HCT116 (cell line): ENCODE results near the gene C9orf50. TPM values are rescaled to one million over a fixed set of nuclear protein-coding genes. Genes with fewer than 3 reads are reported as not detected.

ENCODE experiments used
- ATAC-seq: fragments of 200-7000 bp; cut with Tn5 transposase; 2 replicates; pipeline ENCODE4 v1.9.1; 2020; ENCODE audit warnings: mild to moderate bottlenecking, moderate library complexity
- BruUV-seq: library from RNA; stranded (reverse); fragments of 400-500 nt; replicated peaks from 2 replicates; lab custom pipeline; 2021; lab: Mats Ljungman, UMichigan
- CTCF ChIA-PET: fragments of 300-600 bp; sonication (Branson Sonifier 250); formaldehyde crosslinking; loops from one replicate; lab custom pipeline; 2021; ENCODE audit warnings: antibody characterized with exemption; lab: Charles Lee
- POLR2A ChIA-PET: fragments of 300-600, 350-600 bp; sonication (Branson Sonifier 250); formaldehyde crosslinking; loops from one replicate; lab custom pipeline; 2021; ENCODE audit warnings: antibody characterized with exemption; lab: Charles Lee
- RAD21 ChIA-PET, 2 experiments: fragments of 300-600 bp; sonication (Branson Sonifier 250); formaldehyde crosslinking; loops; one replicate each; lab custom pipeline; 2023; ENCODE audit warnings: low total read pairs in 2 of 2; ENCODE audit not compliant: uncharacterized antibody in 2 of 2, unreplicated experiment in 2 of 2, low non-redundant PET in 1 of 2; lab: Charles Lee
- DNase-seq: peaks from one replicate; pipeline ENCODE4 v3.0.0-alpha.2; 2010; ENCODE audit warnings: low read depth, low spot score
- H2AFZ ChIP-seq: fragments of 200-600 bp; shearing (Covaris generic), sonication (generic); 2 replicates; pipeline ENCODE4 v1.6.1; 2017; ENCODE audit warnings: low read depth, mixed run types, mixed read lengths, antibody characterized with exemption, low read length; ENCODE audit not compliant: poor library complexity, severe bottlenecking
- H3K27ac ChIP-seq: 2 replicates; pipeline ENCODE4 v1.5.1; 2012; ENCODE audit warnings: low read depth, low read length
- H3K27me3 ChIP-seq: fragments of 200-600 bp; sonication (generic); 2 replicates; pipeline ENCODE4 v1.6.1; 2016; ENCODE audit warnings: mixed run types, low read length, mixed read lengths; ENCODE audit not compliant: insufficient read depth
- H3K36me3 ChIP-seq, 2 experiments: fragments of 200-500 bp in 1 of 2; fragments of 200-600 bp in 1 of 2; sonication (Bioruptor generic) in 1 of 2; sonication (generic) in 1 of 2; 2 replicates each; pipeline versions ENCODE4 v1.5.1 to v1.6.1; 2014 to 2016; ENCODE audit warnings: low read length in 2 of 2, inconsistent platforms in 1 of 2, mixed read lengths in 1 of 2, mixed run types in 1 of 2; ENCODE audit not compliant: insufficient read depth in 2 of 2, control insufficient read depth in 1 of 2
- H3K4me1 ChIP-seq, 2 experiments: fragments of 200-600 bp in 1 of 2; sonication (generic) in 1 of 2; 2 replicates each; pipeline versions ENCODE4 v1.5.1 to v1.6.1; 2012 to 2017; ENCODE audit warnings: low read length in 2 of 2, inconsistent platforms in 1 of 2, mild to moderate bottlenecking in 1 of 2, mixed read lengths in 1 of 2, mixed run types in 1 of 2, moderate library complexity in 1 of 2; ENCODE audit not compliant: insufficient read depth in 2 of 2, control insufficient read depth in 1 of 2
- H3K4me2 ChIP-seq: fragments of 200-600 bp; sonication (generic); 2 replicates; pipeline ENCODE4 v1.6.1; 2017; ENCODE audit warnings: mixed run types, low read length, mixed read lengths
- H3K4me3 ChIP-seq, 2 experiments: fragments of 200-600 bp in 1 of 2; sonication (generic) in 1 of 2; replicated peaks in 1 of 2; 2 replicates each; pipeline ENCODE4 v1.5.1; 2011 to 2016; ENCODE audit warnings: low read length in 2 of 2, control low read depth in 1 of 2, low read depth in 1 of 2, mild to moderate bottlenecking in 1 of 2, mixed read lengths in 1 of 2, mixed run types in 1 of 2
- H3K79me2 ChIP-seq: fragments of 200-600 bp; sonication (generic); 2 replicates; pipeline ENCODE4 v1.6.1; 2017; ENCODE audit warnings: mild to moderate bottlenecking, mixed run types, low read length, moderate library complexity, mixed read lengths; ENCODE audit not compliant: insufficient read depth
- H3K9ac ChIP-seq: fragments of 200-600 bp; sonication (generic); 2 replicates; pipeline ENCODE4 v1.6.1; 2016; ENCODE audit warnings: low read length, mixed read lengths
- H3K9me2 ChIP-seq: fragments of 200-600 bp; sonication (generic), shearing (Covaris generic); 2 replicates; pipeline ENCODE4 v1.6.1; 2017; ENCODE audit warnings: mixed run types, mild to moderate bottlenecking, moderate library complexity; ENCODE audit not compliant: insufficient read depth
- H3K9me3 ChIP-seq, 2 experiments: fragments of 200-500 bp in 1 of 2; fragments of 200-600 bp in 1 of 2; sonication (Bioruptor generic) in 1 of 2; sonication (generic) in 1 of 2; 2 replicates each; pipeline ENCODE4 v1.6.1; 2014 to 2017; ENCODE audit warnings: low read length in 2 of 2, mixed read lengths in 2 of 2, inconsistent platforms in 1 of 2, low read depth in 1 of 2, mild to moderate bottlenecking in 1 of 2, mixed run types in 1 of 2, moderate library complexity in 1 of 2; ENCODE audit not compliant: control insufficient read depth in 1 of 2, insufficient read depth in 1 of 2
- H4K20me1 ChIP-seq: fragments of 200-600 bp; sonication (generic), shearing (Covaris generic); 2 replicates; pipeline ENCODE4 v1.6.1; 2017; ENCODE audit warnings: mixed run types, mild to moderate bottlenecking, moderate library complexity; ENCODE audit not compliant: insufficient read depth
- CBX3 ChIP-seq: IDR thresholded peaks from 2 replicates; pipeline ENCODE4 v1.6.1; 2012; ENCODE audit warnings: low read depth
- CEBPB ChIP-seq: IDR thresholded peaks from 2 replicates; pipeline ENCODE4 v1.6.1; 2012; ENCODE audit warnings: low read depth
- EGR1 ChIP-seq: IDR thresholded peaks from 2 replicates; pipeline ENCODE4 v1.6.1; 2012; ENCODE audit warnings: low read depth
- EZH2 ChIP-seq: fragments of 200-600 bp; sonication (generic); IDR thresholded peaks from 2 replicates; pipeline ENCODE4 v1.6.1; 2017; ENCODE audit warnings: antibody characterized with exemption, mixed run types
- EZH2phosphoT487 ChIP-seq: fragments of 200-600 bp; IDR thresholded peaks from 2 replicates; pipeline ENCODE4 v1.6.1; 2018; ENCODE audit warnings: antibody characterized with exemption, borderline replicate concordance
- JUND ChIP-seq: IDR thresholded peaks from 2 replicates; pipeline ENCODE4 v1.6.1; 2012
- MAX ChIP-seq: IDR thresholded peaks from 2 replicates; pipeline ENCODE4 v1.6.1; 2012
- POLR2A ChIP-seq: IDR thresholded peaks from 2 replicates; pipeline ENCODE4 v1.7.0; 2011; ENCODE audit warnings: borderline replicate concordance; ENCODE audit not compliant: insufficient read depth, insufficient read length; ENCODE audit errors: extremely low read depth
- RAD21 ChIP-seq: IDR thresholded peaks from 2 replicates; pipeline ENCODE4 v1.6.1; 2012; ENCODE audit warnings: low read depth, mild to moderate bottlenecking
- SIN3A ChIP-seq: IDR thresholded peaks from 2 replicates; pipeline ENCODE4 v1.6.1; 2012; ENCODE audit warnings: low read depth
- SRF ChIP-seq: IDR thresholded peaks from 2 replicates; pipeline ENCODE4 v1.6.1; 2012; ENCODE audit warnings: low read depth
- TCF7L2 ChIP-seq: IDR thresholded peaks from 2 replicates; pipeline ENCODE4 v1.7.0; 2011; ENCODE audit warnings: borderline replicate concordance, inconsistent platforms; ENCODE audit not compliant: insufficient read depth, insufficient read length; ENCODE audit errors: extremely low read depth
- ZFX ChIP-seq: fragments of 450-650 bp; IDR thresholded peaks from 2 replicates; pipeline ENCODE4 v1.6.1; 2017
- ZNF274 ChIP-seq: fragments of 200-500 bp; sonication (Bioruptor generic); IDR thresholded peaks from 2 replicates; pipeline ENCODE4 v1.6.1; 2014; ENCODE audit warnings: mild to moderate bottlenecking, low read depth, low read length, inconsistent platforms
- intact Hi-C: fragments of 100-400 bp; cut with micrococcal nuclease; formaldehyde crosslinking; loops from 2 replicates; pipeline ENCODE4 v1.10.0; 2022
- total RNA-seq: library from RNA; stranded (reverse); gene quantifications from one replicate; pipeline ENCODE4 v1.2.1, GENCODE V29; 2021; ENCODE audit not compliant: unreplicated experiment
- TF ChIP-seq, protein P1 (sequence below): IDR thresholded peaks from 2 replicates; pipeline ENCODE4 v1.6.1; 2011; ENCODE audit warnings: mild to moderate bottlenecking, low read length, moderate library complexity; ENCODE audit not compliant: insufficient replicate concordance; ENCODE audit errors: extremely low read depth
- TF ChIP-seq, protein P2 (sequence below): IDR thresholded peaks from 2 replicates; pipeline ENCODE4 v1.6.1; 2012; ENCODE audit warnings: low read depth
- TF ChIP-seq, protein P3 (sequence below): IDR thresholded peaks from 2 replicates; pipeline ENCODE4 v1.6.1; 2012

Gene C9orf50
- total RNA-seq, 1 experiment from 2014 or later, result not detected

- Histone ChIP-seq H3K9ac (no peak overlapping the region), H3K4me1 (peaks cover 25 to 38% of the 10 kb centered on the region in 2 experiments), H4K20me1 (no peaks in the 10 kb centered on the region), H3K79me2 (no peaks in the 10 kb centered on the region), H3K9me2 (no peaks in the 10 kb centered on the region)
- ChIA-PET RAD21 (no interaction called here), CTCF (no interaction called here), POLR2A (interaction anchor here (1.4 to 1.8 kb wide), 2 partner anchors 14 to 26 kb away, joined by 4 to 7 read pairs; no protein-coding TSS in a partner anchor)
- ATAC-seq, result no peak
- intact Hi-C loops, result no loop called here
- DNase-seq, result no peak
- TF ChIP-seq, protein P1, sequence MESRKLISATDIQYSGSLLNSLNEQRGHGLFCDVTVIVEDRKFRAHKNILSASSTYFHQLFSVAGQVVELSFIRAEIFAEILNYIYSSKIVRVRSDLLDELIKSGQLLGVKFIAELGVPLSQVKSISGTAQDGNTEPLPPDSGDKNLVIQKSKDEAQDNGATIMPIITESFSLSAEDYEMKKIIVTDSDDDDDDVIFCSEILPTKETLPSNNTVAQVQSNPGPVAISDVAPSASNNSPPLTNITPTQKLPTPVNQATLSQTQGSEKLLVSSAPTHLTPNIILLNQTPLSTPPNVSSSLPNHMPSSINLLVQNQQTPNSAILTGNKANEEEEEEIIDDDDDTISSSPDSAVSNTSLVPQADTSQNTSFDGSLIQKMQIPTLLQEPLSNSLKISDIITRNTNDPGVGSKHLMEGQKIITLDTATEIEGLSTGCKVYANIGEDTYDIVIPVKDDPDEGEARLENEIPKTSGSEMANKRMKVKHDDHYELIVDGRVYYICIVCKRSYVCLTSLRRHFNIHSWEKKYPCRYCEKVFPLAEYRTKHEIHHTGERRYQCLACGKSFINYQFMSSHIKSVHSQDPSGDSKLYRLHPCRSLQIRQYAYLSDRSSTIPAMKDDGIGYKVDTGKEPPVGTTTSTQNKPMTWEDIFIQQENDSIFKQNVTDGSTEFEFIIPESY, result no peak
- no peak for TF ChIP-seq JUND
- no peak for TF ChIP-seq RAD21
- TF ChIP-seq, protein P2, sequence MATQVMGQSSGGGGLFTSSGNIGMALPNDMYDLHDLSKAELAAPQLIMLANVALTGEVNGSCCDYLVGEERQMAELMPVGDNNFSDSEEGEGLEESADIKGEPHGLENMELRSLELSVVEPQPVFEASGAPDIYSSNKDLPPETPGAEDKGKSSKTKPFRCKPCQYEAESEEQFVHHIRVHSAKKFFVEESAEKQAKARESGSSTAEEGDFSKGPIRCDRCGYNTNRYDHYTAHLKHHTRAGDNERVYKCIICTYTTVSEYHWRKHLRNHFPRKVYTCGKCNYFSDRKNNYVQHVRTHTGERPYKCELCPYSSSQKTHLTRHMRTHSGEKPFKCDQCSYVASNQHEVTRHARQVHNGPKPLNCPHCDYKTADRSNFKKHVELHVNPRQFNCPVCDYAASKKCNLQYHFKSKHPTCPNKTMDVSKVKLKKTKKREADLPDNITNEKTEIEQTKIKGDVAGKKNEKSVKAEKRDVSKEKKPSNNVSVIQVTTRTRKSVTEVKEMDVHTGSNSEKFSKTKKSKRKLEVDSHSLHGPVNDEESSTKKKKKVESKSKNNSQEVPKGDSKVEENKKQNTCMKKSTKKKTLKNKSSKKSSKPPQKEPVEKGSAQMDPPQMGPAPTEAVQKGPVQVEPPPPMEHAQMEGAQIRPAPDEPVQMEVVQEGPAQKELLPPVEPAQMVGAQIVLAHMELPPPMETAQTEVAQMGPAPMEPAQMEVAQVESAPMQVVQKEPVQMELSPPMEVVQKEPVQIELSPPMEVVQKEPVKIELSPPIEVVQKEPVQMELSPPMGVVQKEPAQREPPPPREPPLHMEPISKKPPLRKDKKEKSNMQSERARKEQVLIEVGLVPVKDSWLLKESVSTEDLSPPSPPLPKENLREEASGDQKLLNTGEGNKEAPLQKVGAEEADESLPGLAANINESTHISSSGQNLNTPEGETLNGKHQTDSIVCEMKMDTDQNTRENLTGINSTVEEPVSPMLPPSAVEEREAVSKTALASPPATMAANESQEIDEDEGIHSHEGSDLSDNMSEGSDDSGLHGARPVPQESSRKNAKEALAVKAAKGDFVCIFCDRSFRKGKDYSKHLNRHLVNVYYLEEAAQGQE, result no peak
- no peak for TF ChIP-seq POLR2A
- TF ChIP-seq EZH2, result no peak
- no peak for TF ChIP-seq EGR1
- no peak for TF ChIP-seq TCF7L2
- no peak for TF ChIP-seq CBX3
- TF ChIP-seq EZH2phosphoT487, result no peak
- TF ChIP-seq, protein P3, sequence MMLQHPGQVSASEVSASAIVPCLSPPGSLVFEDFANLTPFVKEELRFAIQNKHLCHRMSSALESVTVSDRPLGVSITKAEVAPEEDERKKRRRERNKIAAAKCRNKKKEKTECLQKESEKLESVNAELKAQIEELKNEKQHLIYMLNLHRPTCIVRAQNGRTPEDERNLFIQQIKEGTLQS, result no peak
- no peak for TF ChIP-seq CEBPB
- no peak for TF ChIP-seq SRF
- TF ChIP-seq MAX, result no peak
- TF ChIP-seq ZNF274, result no peak
- no peak for TF ChIP-seq SIN3A
- no peak for TF ChIP-seq ZFX
- TF ChIP-seq, all 23 proteins: peak for 0
- no peaks in the 10 kb centered on the region for H3K27me3 ChIP-seq
- H3K27ac ChIP-seq, result no peak overlapping the region
- H3K36me3 ChIP-seq, result no peaks in the 10 kb centered on the region
- H3K4me2 ChIP-seq, result no peak overlapping the region
- BruUV-seq, result no TSS peak
- H3K9me3 ChIP-seq, result no peaks in the 10 kb centered on the region
- no peak overlapping the region for H2AFZ ChIP-seq
- H3K4me3 ChIP-seq, result no peak overlapping the region
These were observed 38.0 kb downstream of the C9orf50 start for GRCh38 chr9:129582855-129583254.
